PC-9 (cell line): Measurements from ENCODE around the gene SMURF1.

Experiments used
- EZH2 ChIP-seq: fragments of 200-600 bp; sonication (generic); IDR thresholded peaks from 2 replicates; pipeline ENCODE4 v1.8.0; 2017; ENCODE audit warnings: antibody characterized with exemption, low read depth
- TF ChIP-seq, protein P1 (sequence below): fragments of 200-600 bp; sonication (generic); conservative IDR thresholded peaks from 2 replicates; pipeline ENCODE4 v1.6.1; 2017; ENCODE audit warnings: mixed run types, antibody characterized with exemption, mild to moderate bottlenecking, moderate library complexity

DNA sequence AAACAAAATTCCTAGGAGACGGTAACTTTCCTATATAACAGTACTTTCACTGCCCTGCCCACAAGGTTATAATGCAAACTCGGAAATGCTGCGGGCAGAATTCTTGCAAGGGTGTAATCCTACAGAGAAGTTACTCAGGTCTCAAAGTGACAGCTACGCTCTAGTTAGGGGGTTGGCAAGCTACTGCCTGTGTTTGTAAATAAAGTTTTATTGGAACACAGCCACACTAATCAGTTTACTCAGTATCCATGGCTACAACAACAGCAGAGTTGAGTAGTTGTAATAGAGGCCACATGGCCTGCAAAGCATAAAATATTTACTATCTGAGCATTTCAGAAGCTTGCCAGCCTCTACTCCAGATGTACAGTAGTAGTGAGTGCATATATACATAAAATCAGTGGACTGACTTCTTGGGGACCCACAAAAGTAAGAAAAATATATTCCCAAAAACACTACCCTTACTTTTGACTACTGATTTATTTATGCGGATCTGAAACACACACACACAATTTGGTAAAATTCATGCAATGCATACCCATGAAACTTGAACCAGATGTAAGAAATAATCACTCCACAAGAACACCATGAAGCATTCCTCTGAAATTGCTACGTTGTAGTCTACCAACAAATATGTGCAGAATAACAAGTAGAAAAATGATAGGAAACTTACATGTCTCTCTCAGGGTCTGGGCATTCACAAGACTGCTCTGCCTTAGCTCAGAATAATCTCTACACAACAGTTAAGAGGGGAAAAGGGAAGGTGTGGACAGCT lies 53.0 kb downstream of the SMURF1 start:
- TF ChIP-seq, protein P1, sequence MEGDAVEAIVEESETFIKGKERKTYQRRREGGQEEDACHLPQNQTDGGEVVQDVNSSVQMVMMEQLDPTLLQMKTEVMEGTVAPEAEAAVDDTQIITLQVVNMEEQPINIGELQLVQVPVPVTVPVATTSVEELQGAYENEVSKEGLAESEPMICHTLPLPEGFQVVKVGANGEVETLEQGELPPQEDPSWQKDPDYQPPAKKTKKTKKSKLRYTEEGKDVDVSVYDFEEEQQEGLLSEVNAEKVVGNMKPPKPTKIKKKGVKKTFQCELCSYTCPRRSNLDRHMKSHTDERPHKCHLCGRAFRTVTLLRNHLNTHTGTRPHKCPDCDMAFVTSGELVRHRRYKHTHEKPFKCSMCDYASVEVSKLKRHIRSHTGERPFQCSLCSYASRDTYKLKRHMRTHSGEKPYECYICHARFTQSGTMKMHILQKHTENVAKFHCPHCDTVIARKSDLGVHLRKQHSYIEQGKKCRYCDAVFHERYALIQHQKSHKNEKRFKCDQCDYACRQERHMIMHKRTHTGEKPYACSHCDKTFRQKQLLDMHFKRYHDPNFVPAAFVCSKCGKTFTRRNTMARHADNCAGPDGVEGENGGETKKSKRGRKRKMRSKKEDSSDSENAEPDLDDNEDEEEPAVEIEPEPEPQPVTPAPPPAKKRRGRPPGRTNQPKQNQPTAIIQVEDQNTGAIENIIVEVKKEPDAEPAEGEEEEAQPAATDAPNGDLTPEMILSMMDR, result no peak
- TF ChIP-seq EZH2, result no peak
